K562 (cell line): Measurements from ENCODE around the gene HSD3B7. TPM values are rescaled to one million over a fixed set of nuclear protein-coding genes. Genes with fewer than 3 reads are reported as not detected.

Experiments used
- ATF4 ChIP-seq: fragments of 450-650 bp; formaldehyde crosslinking; IDR thresholded peaks from 2 replicates; pipeline ENCODE4 v1.4.0; 2022; ENCODE audit warnings: mild to moderate bottlenecking, moderate library complexity
- BCL6 ChIP-seq: fragments of 250-450 bp; sonication (Bioruptor Pico); IDR thresholded peaks from 2 replicates; pipeline ENCODE4 v1.4.0; 2020
- CCNT2 ChIP-seq: IDR thresholded peaks from 2 replicates; pipeline ENCODE4 v1.6.1; 2011; ENCODE audit warnings: borderline replicate concordance, low read depth, mild to moderate bottlenecking, moderate library complexity, mixed read lengths, low read length; ENCODE audit not compliant: insufficient read length; ENCODE audit errors: extremely low read depth
- CEBPB ChIP-seq: fragments of 450-650 bp; IDR thresholded peaks from 2 replicates; pipeline ENCODE4 v1.6.1; 2016; ENCODE audit warnings: missing genetic modification characterization, missing compliant biosample characterization
- ESRRB ChIP-seq: fragments of 250-450 bp; sonication (Bioruptor Pico); IDR thresholded peaks from 2 replicates; pipeline ENCODE4 v1.5.0; 2020; ENCODE audit warnings: mild to moderate bottlenecking, moderate library complexity, borderline replicate concordance
- JUND ChIP-seq, 2 experiments: IDR thresholded peaks; 2 replicates in 1 of 2; 3 replicates in 1 of 2; pipeline ENCODE4 v1.6.1; 2011; ENCODE audit warnings: borderline replicate concordance in 2 of 2, low read depth in 2 of 2, low read length in 2 of 2, improper control_type of control experiment in 1 of 2, missing biosample characterization in 1 of 2, missing genetic modification characterization in 1 of 2, missing genetic modification reagents in 1 of 2
- PATZ1 ChIP-seq: fragments of 250-450 bp; sonication (Bioruptor Pico); IDR thresholded peaks from 2 replicates; pipeline ENCODE4 v1.5.0; 2020; ENCODE audit warnings: mild to moderate bottlenecking, borderline replicate concordance
- PCBP2 ChIP-seq: fragments of 200-400 bp; formaldehyde crosslinking; IDR thresholded peaks from 2 replicates; pipeline ENCODE4 v1.6.1; 2018; ENCODE audit warnings: low read length, low read depth, mild to moderate bottlenecking, moderate library complexity; ENCODE audit not compliant: poor library complexity, severe bottlenecking
- RAD21 ChIP-seq, 2 experiments: fragments of 250-450 bp in 1 of 2; fragments of 450-650 bp in 1 of 2; sonication (Bioruptor Pico) in 1 of 2; formaldehyde crosslinking in 1 of 2; IDR thresholded peaks in 1 of 2; conservative IDR thresholded peaks in 1 of 2; 2 replicates each; pipeline versions ENCODE4 v1.4.0 to v1.8.0; 2020 to 2022; ENCODE audit warnings: mild to moderate bottlenecking in 2 of 2, moderate library complexity in 1 of 2
- SAFB ChIP-seq: fragments of 200-400 bp; formaldehyde crosslinking; IDR thresholded peaks from 2 replicates; pipeline ENCODE4 v1.6.1; 2017; ENCODE audit warnings: low read depth, low read length, borderline replicate concordance
- SMARCA5 ChIP-seq: fragments of 450-650 bp; IDR thresholded peaks from 2 replicates; pipeline ENCODE4 v1.6.1; 2016
- YY1 ChIP-seq, 3 experiments: IDR thresholded peaks; 2 replicates each; pipeline ENCODE4 v1.6.1; 2011; ENCODE audit warnings: low read length in 2 of 3, mild to moderate bottlenecking in 2 of 3, moderate library complexity in 2 of 3, borderline replicate concordance in 1 of 3, control low read depth in 1 of 3, low read depth in 1 of 3; ENCODE audit not compliant: insufficient read depth in 3 of 3, insufficient replicate concordance in 2 of 3, control insufficient read depth in 1 of 3, insufficient read length in 1 of 3; ENCODE audit errors: extremely low read depth in 1 of 3
- ZBTB1 ChIP-seq: sonication (generic); formaldehyde crosslinking; IDR thresholded peaks from 2 replicates; pipeline ENCODE4 v1.8.1; 2023; ENCODE audit warnings: missing genetic modification reagents, low read depth, mild to moderate bottlenecking, borderline replicate concordance
- ZBTB34 ChIP-seq: fragments of 250-450 bp; sonication (Bioruptor Pico); IDR thresholded peaks from 2 replicates; pipeline ENCODE4 v1.8.0; 2021; ENCODE audit warnings: mild to moderate bottlenecking, moderate library complexity
- ZNF253 ChIP-seq: fragments of 250-450 bp; sonication (Bioruptor Pico); conservative IDR thresholded peaks from 2 replicates; pipeline ENCODE4 v1.6.1; 2021; ENCODE audit warnings: mild to moderate bottlenecking
- ZNF277 ChIP-seq: fragments of 250-450 bp; sonication (Bioruptor Pico); IDR thresholded peaks from 2 replicates; pipeline ENCODE4 v1.8.0; 2022; ENCODE audit warnings: inconsistent platforms, mild to moderate bottlenecking, moderate library complexity, borderline replicate concordance
- ZNF347 ChIP-seq: fragments of 450-650 bp; formaldehyde crosslinking; IDR thresholded peaks from 2 replicates; pipeline ENCODE4 v1.4.0; 2020; ENCODE audit warnings: low read depth, mild to moderate bottlenecking, moderate library complexity
- ZNF507 ChIP-seq: conservative IDR thresholded peaks from 2 replicates; pipeline ENCODE4 v1.6.1; 2017; ENCODE audit warnings: missing genetic modification characterization, missing compliant biosample characterization
- ZNF707 ChIP-seq: fragments of 250-450 bp; sonication (Bioruptor Pico); conservative IDR thresholded peaks from 2 replicates; pipeline ENCODE4 v1.8.0; 2022; ENCODE audit warnings: inconsistent platforms, mild to moderate bottlenecking, moderate library complexity
- polyA plus RNA-seq, 8 experiments: library from polyadenylated mRNA; depleted of rRNA in 4 of 8; stranded (reverse) in 5 of 8; unstranded in 3 of 8; fragments of >200 nt; fragmentation: Nextera tagmentation in 2 of 8; fragmentation: Illumina TruSeq in 1 of 8; extraction: Ambion mirVana in 2 of 8; extraction: Trizol in 1 of 8; gene quantifications; 2 replicates each; pipeline versions ENCODE4 v1.2.1 to v1.2.3, GENCODE V29; 2011 to 2014; ENCODE audit warnings: inconsistent platforms in 1 of 8, missing spikeins in 1 of 8
- total RNA-seq, 7 experiments: library from RNA; depleted of rRNA in 6 of 7; stranded (reverse); fragments of >200 nt in 6 of 7; fragmentation: Illumina TruSeq in 2 of 7; extraction: Trizol in 2 of 7; gene quantifications; 2 replicates each; pipeline versions ENCODE4 v1.2.1 to v1.2.3, GENCODE V29; 2011 to 2021; ENCODE audit warnings: low replicate concordance in 1 of 7

Gene HSD3B7
- total and polyA plus RNA-seq, 9 of the 15 experiments (the other 6 are each of a cell fraction or from before 2014, with no cell fraction given), result 5.4 to 49.1 (median 23.0) TPM

- TF ChIP-seq PATZ1 (CRISPR knock-in tag) (no peak; the same call in 1 of the 2 replicates), BCL6 (no peak), ZNF253 (CRISPR knock-in tag) (no peak), RAD21 (CRISPR knock-in tag; conservative IDR thresholded peaks at IDR 0.05 in 1 of 2, IDR thresholded peaks at IDR 0.05 in 1 of 2) (no peak), ZNF507 (tag) (no peak), ZNF277 (CRISPR knock-in tag) (no peak), JUND (IDR thresholded peaks at IDR 0.05; ENCODE audit: borderline replicate concordance, low read depth, low read length) (no peak), JUND (tag; IDR thresholded peaks at IDR 0.05; ENCODE audit: borderline replicate concordance, low read depth, low read length) (no peak), ATF4 (CRISPR knock-in tag) (0 out of 2 replicates have a peak, but pooled peaks have one; percentile 35), ZNF347 (CRISPR knock-in tag) (no peak), ZBTB34 (CRISPR knock-in tag) (no peak), ZBTB1 (no peak), ESRRB (CRISPR knock-in tag) (no peak), ZNF707 (no peak), CEBPB (tag) (no peak), SAFB (no peak), PCBP2 (no peak), CCNT2 (peak; percentile 53), YY1 (IDR thresholded peaks at IDR 0.05; ENCODE audit: borderline replicate concordance in 1 of 3, control insufficient read depth in 1 of 3, extremely low read depth in 1 of 3, insufficient read depth in 3 of 3, insufficient read length in 1 of 3, insufficient replicate concordance in 2 of 3, low read depth in 1 of 3, low read length in 2 of 3) (peak in 1 of 3 experiments; percentile 44), SMARCA5 (no peak)
These were observed 27.4 kb upstream of the HSD3B7 start, which contains the start of gene SETD1A (continued) for GRCh38 chr16:30957456-30958174.
